Left ventricle myocardium inferior (tissue), 1 donor: ENCODE results near the gene CENPE. TPM values are rescaled to one million over a fixed set of nuclear protein-coding genes. Genes with fewer than 3 reads are reported as not detected.

ENCODE experiments used
- DNase-seq: peaks from one replicate; pipeline ENCODE4 v3.0.0-alpha.2; 2020
- H3K27ac ChIP-seq: fragments of 200-600 bp; replicated peaks from 2 replicates; pipeline ENCODE4 v1.8.0; 2021
- H3K27me3 ChIP-seq: fragments of 200-600 bp; 2 replicates; pipeline ENCODE4 v1.8.0; 2021; ENCODE audit warnings: low read depth
- H3K36me3 ChIP-seq: fragments of 200-600 bp; 2 replicates; pipeline ENCODE4 v1.8.0; 2021
- H3K4me1 ChIP-seq: fragments of 200-600 bp; 2 replicates; pipeline ENCODE4 v1.8.0; 2021
- H3K4me3 ChIP-seq: fragments of 200-600 bp; 2 replicates; pipeline ENCODE4 v1.8.0; 2021; ENCODE audit warnings: mild to moderate bottlenecking, moderate library complexity
- H3K9me3 ChIP-seq: fragments of 200-600 bp; replicated peaks from 2 replicates; pipeline ENCODE4 v1.8.0; 2021
- CTCF ChIP-seq: fragments of 200-600 bp; IDR thresholded peaks from 2 replicates; pipeline ENCODE4 v1.8.0; 2021; ENCODE audit warnings: antibody characterized with exemption, mild to moderate bottlenecking, borderline replicate concordance
- intact Hi-C: fragments of 100-400 bp; cut with micrococcal nuclease; formaldehyde crosslinking; loops from one replicate; pipeline ENCODE4 v1.11.0; 2022
- total RNA-seq: library from RNA; stranded (reverse); fragmentation: NEBNext Ultra II Directional; extraction: Animal tissue kit (Norgen Biotek cat#: 25700); gene quantifications from one replicate; pipeline ENCODE4 v1.2.1, GENCODE V29; 2021
- donor health status: DM: no; HTN: yes; CAD: no; lungs with severe emphysema.

CENPE gene
- total RNA-seq, 1 donor from 2014 or later = 0.85 TPM

DNA sequence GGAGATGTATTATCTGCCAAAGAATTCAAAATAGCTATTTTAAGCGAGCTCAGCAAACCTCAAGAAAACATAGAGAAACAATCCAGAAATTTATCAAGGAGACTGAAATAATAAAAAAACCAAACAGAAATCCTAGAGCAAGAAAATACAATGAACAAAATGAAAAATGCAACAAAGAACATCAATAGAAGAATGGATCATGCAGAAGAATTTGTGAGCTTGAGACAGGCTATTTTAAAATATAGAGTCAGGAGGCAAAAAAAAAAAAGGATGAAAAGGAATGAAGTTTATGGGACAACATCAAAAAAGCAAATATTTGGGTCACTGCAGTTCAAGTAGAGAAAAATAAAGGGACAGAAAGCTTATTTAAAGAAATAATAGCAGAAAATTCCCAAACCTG lies 29.1 kb downstream of the CENPE start:
- DNase-seq = no peak

GRCh38 chr4:103162176-103162575 lies 36.0 kb downstream of the CENPE start:
- Histone ChIP-seq H3K4me3 (no peak overlapping the region), H3K27ac (no peak overlapping the region), H3K9me3 (peaks cover 3% of the 10 kb centered on the region), H3K4me1 (no peaks in the 10 kb centered on the region), H3K36me3 (no peaks in the 10 kb centered on the region), H3K27me3 (no peaks in the 10 kb centered on the region)
- no peak for DNase-seq
- TF ChIP-seq CTCF = no peak
- intact Hi-C loops = no loop called here

More for the DNA sequence above, 29.1 kb downstream of the CENPE start:
- intact Hi-C loops = no loop called here
- no peak overlapping the region for H3K4me3 ChIP-seq
- H3K27ac ChIP-seq = no peak overlapping the region
- H3K36me3 ChIP-seq = no peaks in the 10 kb centered on the region
- H3K4me1 ChIP-seq = no peaks in the 10 kb centered on the region
- peaks cover 27% of the 10 kb centered on the region for H3K9me3 ChIP-seq
- H3K27me3 ChIP-seq = no peaks in the 10 kb centered on the region
- TF ChIP-seq CTCF = no peak

DNA sequence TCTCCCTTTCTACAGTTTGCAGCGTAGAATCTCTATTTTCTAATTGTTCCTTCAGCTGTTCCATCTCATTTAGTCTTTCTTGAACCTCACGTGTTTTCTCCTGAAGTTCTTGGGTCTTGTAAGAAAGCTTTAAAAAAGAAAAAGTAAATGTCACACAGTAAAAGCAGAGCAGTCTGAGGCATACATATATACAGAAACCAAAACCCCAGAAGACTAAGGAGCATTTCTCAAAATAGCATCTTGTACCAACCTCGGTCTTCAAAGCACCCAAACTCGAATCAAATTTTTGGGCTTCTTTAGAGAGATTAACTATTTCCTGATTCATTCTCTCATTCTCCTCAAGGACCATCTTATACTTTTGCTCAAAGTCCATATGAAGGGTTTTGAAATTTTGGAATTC lies 39.4 kb downstream of the CENPE start:
- intact Hi-C loops = no loop called here
- H3K4me3 ChIP-seq = no peak overlapping the region
- H3K27me3 ChIP-seq = no peaks in the 10 kb centered on the region
- no peak overlapping the region for H3K27ac ChIP-seq
- H3K9me3 ChIP-seq = no peaks in the 10 kb centered on the region
- TF ChIP-seq CTCF = no peak
- no peaks in the 10 kb centered on the region for H3K36me3 ChIP-seq
- no peaks in the 10 kb centered on the region for H3K4me1 ChIP-seq
- no peak for DNase-seq

DNA sequence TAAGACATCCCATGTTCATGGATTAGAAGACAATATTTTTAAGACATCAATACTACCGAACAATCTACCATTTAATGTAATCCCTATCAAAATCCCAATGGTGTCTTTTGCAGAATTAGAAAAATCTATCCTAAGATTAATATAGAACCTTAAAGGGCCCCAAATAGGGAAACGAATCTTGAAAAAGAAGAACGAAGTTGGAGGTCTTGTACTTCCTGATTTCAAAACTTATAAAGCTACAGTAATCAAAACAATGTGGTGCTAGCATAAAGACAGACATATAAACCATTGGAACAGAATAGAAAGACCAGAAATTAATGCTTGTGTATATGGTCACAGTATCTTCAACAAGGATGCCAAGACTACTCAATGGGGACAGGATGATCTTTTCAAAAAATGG lies 42.0 kb downstream of the CENPE start:
- H3K9me3 ChIP-seq = no peaks in the 10 kb centered on the region
- no peak overlapping the region for H3K4me3 ChIP-seq
- intact Hi-C loops = no loop called here
- no peak for TF ChIP-seq CTCF
- H3K4me1 ChIP-seq = no peaks in the 10 kb centered on the region
- no peak overlapping the region for H3K27ac ChIP-seq
- no peak for DNase-seq
- H3K36me3 ChIP-seq = no peaks in the 10 kb centered on the region
- H3K27me3 ChIP-seq = no peaks in the 10 kb centered on the region

DNA sequence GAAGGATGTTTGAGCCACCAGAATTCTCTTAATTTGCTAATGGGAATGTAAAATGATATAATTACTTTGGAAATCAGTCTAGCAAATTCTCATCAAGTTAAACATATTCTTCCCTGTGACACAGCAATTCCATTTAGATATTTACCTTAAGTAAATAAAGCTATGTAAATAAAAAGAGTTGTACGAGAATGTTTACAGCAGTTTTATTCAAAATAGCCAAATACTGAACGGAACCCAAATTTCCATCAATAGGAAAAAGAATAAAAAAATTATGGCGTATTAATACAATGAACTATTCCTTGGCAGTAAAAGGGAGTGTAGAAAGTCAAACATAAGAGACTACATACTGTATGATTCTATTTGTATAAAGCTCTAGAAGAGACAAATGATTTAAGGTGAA lies 45.8 kb downstream of the CENPE start:
- intact Hi-C loops = no loop called here

More for the DNA sequence above, 45.8 kb downstream of the CENPE start:
- no peaks in the 10 kb centered on the region for H3K9me3 ChIP-seq
- DNase-seq = no peak
- H3K27me3 ChIP-seq = no peaks in the 10 kb centered on the region
- no peaks in the 10 kb centered on the region for H3K36me3 ChIP-seq
- H3K4me3 ChIP-seq = no peak overlapping the region
- H3K27ac ChIP-seq = no peak overlapping the region
- no peaks in the 10 kb centered on the region for H3K4me1 ChIP-seq
- no peak for TF ChIP-seq CTCF
